HepG2 (cell line): ENCODE results near the gene RNASE7. TPM values are rescaled to one million over a fixed set of nuclear protein-coding genes. Genes with fewer than 3 reads are reported as not detected.

Source experiments
- DMTF1 ChIP-seq: sonication (generic); formaldehyde crosslinking; IDR thresholded peaks from 2 replicates; pipeline ENCODE4 v1.4.0; 2020; ENCODE audit warnings: mild to moderate bottlenecking, missing genetic modification reagents
- GATA4 ChIP-seq: sonication (generic); IDR thresholded peaks from 2 replicates; pipeline ENCODE4 v1.6.1; 2016; ENCODE audit warnings: antibody characterized with exemption, low read depth, borderline replicate concordance
- KDM5A ChIP-seq: fragments of 200-600 bp; sonication (generic); IDR thresholded peaks from 2 replicates; pipeline ENCODE4 v1.7.0; 2018; ENCODE audit warnings: antibody characterized with exemption, mild to moderate bottlenecking, low read length, borderline replicate concordance
- KDM5B ChIP-seq: sonication (generic); formaldehyde crosslinking; IDR thresholded peaks from 2 replicates; pipeline ENCODE4 v1.4.0; 2020; ENCODE audit warnings: missing genetic modification reagents, mild to moderate bottlenecking, borderline replicate concordance
- SKI ChIP-seq: fragments of 450-650 bp; IDR thresholded peaks from one replicate; pipeline ENCODE4 v1.6.1; 2018; ENCODE audit warnings: mild to moderate bottlenecking; ENCODE audit not compliant: partially characterized antibody
- SMYD3 ChIP-seq: sonication (generic); formaldehyde crosslinking; IDR thresholded peaks from 2 replicates; pipeline ENCODE4 v1.8.1; 2023; ENCODE audit warnings: mild to moderate bottlenecking, missing genetic modification reagents
- ZBED4 ChIP-seq: sonication (generic); formaldehyde crosslinking; IDR thresholded peaks from 2 replicates; pipeline ENCODE4 v1.4.0; 2020; ENCODE audit warnings: missing genetic modification reagents, borderline replicate concordance
- ZBTB38 ChIP-seq: sonication (generic); formaldehyde crosslinking; IDR thresholded peaks from 2 replicates; pipeline ENCODE4 v1.5.1; 2020; ENCODE audit warnings: mild to moderate bottlenecking, missing genetic modification reagents
- ZBTB4 ChIP-seq: sonication (generic); formaldehyde crosslinking; IDR thresholded peaks from 2 replicates; pipeline ENCODE4 v1.4.0; 2020; ENCODE audit warnings: missing genetic modification reagents, mild to moderate bottlenecking, borderline replicate concordance
- ZC3H13 ChIP-seq: sonication (generic); formaldehyde crosslinking; IDR thresholded peaks from 2 replicates; pipeline ENCODE4 v1.8.1; 2023; ENCODE audit warnings: mild to moderate bottlenecking, missing genetic modification reagents, moderate library complexity
- ZNF260 ChIP-seq: sonication (generic); formaldehyde crosslinking; IDR thresholded peaks from 2 replicates; pipeline ENCODE4 v1.4.0; 2020; ENCODE audit warnings: missing genetic modification reagents, low read depth, mild to moderate bottlenecking, borderline replicate concordance
- ZNF354B ChIP-seq: sonication (generic); formaldehyde crosslinking; IDR thresholded peaks from 2 replicates; pipeline ENCODE4 v1.8.0; 2022; ENCODE audit warnings: mild to moderate bottlenecking, missing genetic modification reagents
- ZNF569 ChIP-seq: sonication (generic); formaldehyde crosslinking; IDR thresholded peaks from 2 replicates; pipeline ENCODE4 v1.5.0; 2020; ENCODE audit warnings: mild to moderate bottlenecking, missing genetic modification reagents, moderate library complexity, borderline replicate concordance
- ZNF616 ChIP-seq: sonication (generic); formaldehyde crosslinking; IDR thresholded peaks from 2 replicates; pipeline ENCODE4 v1.5.0; 2020; ENCODE audit warnings: low read depth, mild to moderate bottlenecking, missing genetic modification reagents
- ZSCAN22 ChIP-seq: sonication (generic); formaldehyde crosslinking; IDR thresholded peaks from 2 replicates; pipeline ENCODE4 v1.4.0; 2020; ENCODE audit warnings: mild to moderate bottlenecking, missing genetic modification reagents
- ZSCAN9 ChIP-seq: IDR thresholded peaks from 2 replicates; pipeline ENCODE4 v1.6.1; 2016; ENCODE audit warnings: borderline replicate concordance
- polyA plus RNA-seq, 8 experiments: library from polyadenylated mRNA; depleted of rRNA in 3 of 8; stranded (reverse) in 7 of 8; unstranded in 1 of 8; fragments of >200 nt; fragmentation: Illumina TruSeq in 4 of 8; extraction: Trizol in 4 of 8; gene quantifications; 2 replicates each; pipeline versions ENCODE4 v1.2.1 to v1.2.3, GENCODE V29; 2011 to 2016; ENCODE audit warnings: low read depth in 4 of 8, missing spikeins in 1 of 8, mixed read lengths in 1 of 8; ENCODE audit not compliant: insufficient read depth in 1 of 8
- total RNA-seq, 5 experiments: library from RNA; depleted of rRNA; stranded (reverse); fragments of >200 nt; fragmentation: Illumina TruSeq; extraction: Trizol; gene quantifications; 2 replicates each; pipeline ENCODE4 v1.2.3, GENCODE V29; 2016; ENCODE audit warnings: low read depth in 1 of 5

RNASE7 gene
- total and polyA plus RNA-seq, 2 of the 13 experiments (the other 11 are each of a cell fraction or from before 2014, with no cell fraction given) = 0.04 TPM; not detected in 1

GRCh38 chr14:21092273-21093011, 50.3 kb downstream of the RNASE7 start (continued):
- TF ChIP-seq GATA4 (0 out of 2 replicates have a peak, but pooled peaks have one; percentile 8), ZNF260 (CRISPR knock-in tag) (peak; percentile 95; the same call in 1 of the 2 replicates), SMYD3 (CRISPR knock-in tag) (0 out of 2 replicates have a peak, but pooled peaks have one; percentile 28), ZC3H13 (CRISPR knock-in tag) (peak; percentile 77; the same call in 1 of the 2 replicates), ZSCAN22 (no peak), ZNF616 (CRISPR knock-in tag) (no peak), DMTF1 (no peak), SKI (peak; percentile 47), ZNF354B (CRISPR knock-in tag) (no peak; the same call in 1 of the 2 replicates), KDM5B (peak; percentile 67; the same call in 1 of the 2 replicates), ZNF569 (CRISPR knock-in tag) (no peak), ZBED4 (peak; percentile 94), ZBTB4 (CRISPR knock-in tag) (peak; percentile 100), ZSCAN9 (CRISPR knock-in tag) (peak; percentile 91; the same call in 1 of the 2 replicates), ZBTB38 (CRISPR knock-in tag) (peak; percentile 99), KDM5A (peak; percentile 39; the same call in 1 of the 2 replicates)
